Right atrium auricular region (tissue), 2 donors: ENCODE data around the gene PEX6. TPM values are rescaled to one million over a fixed set of nuclear protein-coding genes. Genes with fewer than 3 reads are reported as not detected.

Experiments
- DNase-seq: peaks from one replicate; pipeline ENCODE4 v3.0.0-alpha.2; 2019; ENCODE audit warnings: low spot score
- H3K27ac ChIP-seq, 2 donors: fragments of 200-600 bp; sonication (generic); 1 replicate in 1 of 2; 2 replicates in 1 of 2; pipeline ENCODE4 v1.5.1; 2016 to 2019
- H3K27me3 ChIP-seq, 2 donors: fragments of 200-600 bp; sonication (generic); one replicate each; pipeline versions ENCODE4 v1.5.1 to v1.6.0; 2017 to 2019
- H3K36me3 ChIP-seq: fragments of 200-600 bp; sonication (generic); one replicate; pipeline ENCODE4 v1.5.1; 2016
- H3K4me1 ChIP-seq, 2 donors: fragments of 200-600 bp; sonication (generic); one replicate each; pipeline versions ENCODE4 v1.5.1 to v1.6.0; 2017 to 2019
- H3K4me3 ChIP-seq, 2 donors: fragments of 200-600 bp; sonication (generic); 1 replicate in 1 of 2; 2 replicates in 1 of 2; pipeline ENCODE4 v1.5.1; 2017 to 2019; ENCODE audit warnings: mild to moderate bottlenecking in 1 of 2, moderate library complexity in 1 of 2
- H3K9me3 ChIP-seq, 2 donors: fragments of 200-600 bp; sonication (generic); one replicate each; pipeline ENCODE4 v1.5.1; 2019
- CTCF ChIP-seq, 2 donors: fragments of 200-600 bp; sonication (generic); IDR thresholded peaks; one replicate each; pipeline ENCODE4 v1.5.1; 2019; ENCODE audit warnings: antibody characterized with exemption in 2 of 2
- total RNA-seq, 2 donors: library from RNA; depleted of rRNA; stranded (reverse); fragments of >200 nt; gene quantifications; one replicate each; pipeline ENCODE4 v1.1.0, GENCODE V29; 2016

The PEX6 gene
- total RNA-seq, 2 donors from 2014 or later: 11.7 to 16.7 TPM

DNA sequence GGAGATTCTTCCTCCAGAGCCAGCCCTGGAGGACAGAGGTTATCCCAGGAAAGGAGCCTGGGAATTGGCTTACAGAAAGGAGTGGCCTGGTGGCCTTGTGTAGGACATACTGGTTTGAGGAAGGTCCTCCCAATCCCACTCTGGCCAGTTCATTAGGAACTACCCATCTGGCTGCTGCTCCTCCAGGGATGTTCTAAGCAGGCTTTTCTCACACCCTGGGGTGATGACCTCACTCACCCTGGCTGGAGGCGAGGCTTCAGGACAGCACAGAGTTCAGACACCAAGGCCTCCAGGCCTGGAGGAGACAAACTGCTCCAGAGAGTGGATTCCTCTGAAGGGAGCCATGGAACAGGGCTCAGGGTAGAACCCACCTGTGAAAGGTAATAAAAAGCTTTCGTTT lies 9.6 kb downstream of the PEX6 start:
- H3K27ac ChIP-seq: no peak overlapping the region
- no peak for TF ChIP-seq CTCF (IDR thresholded peaks at IDR 0.05)
- H3K4me3 ChIP-seq: no peak overlapping the region
- peaks cover 25% of the 10 kb centered on the region for H3K36me3 ChIP-seq
- no peaks in the 10 kb centered on the region for H3K9me3 ChIP-seq
- H3K27me3 ChIP-seq: no peaks in the 10 kb centered on the region
- peaks cover 0 to 14% of the 10 kb centered on the region in 2 donors for H3K4me1 ChIP-seq
- DNase-seq: no peak

DNA sequence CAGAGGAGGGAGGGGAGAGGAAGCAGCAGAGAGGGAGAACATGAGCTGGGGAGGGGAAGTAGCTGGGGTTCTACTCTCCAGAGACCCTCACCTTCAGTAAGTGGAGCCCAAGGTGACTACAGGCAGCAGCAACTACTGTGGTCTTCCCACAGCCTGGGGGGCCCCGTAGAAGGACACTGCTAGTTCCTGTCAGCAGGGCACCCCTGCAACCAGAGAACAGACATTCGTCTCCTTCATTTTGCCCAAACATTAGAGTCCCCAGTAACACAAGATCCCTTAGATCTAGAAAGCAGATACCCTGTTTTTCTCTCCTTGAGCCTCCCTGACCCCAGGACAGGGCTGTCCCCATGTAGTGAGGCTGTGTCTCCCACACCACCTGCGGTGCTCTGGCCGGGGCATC lies 10.2 kb downstream of the PEX6 start:
- Histone ChIP-seq H3K27me3 (no peaks in the 10 kb centered on the region), H3K4me3 (no peak overlapping the region), H3K9me3 (no peaks in the 10 kb centered on the region), H3K4me1 (peaks cover 0 to 14% of the 10 kb centered on the region in 2 donors), H3K36me3 (peaks cover 30% of the 10 kb centered on the region), H3K27ac (no peak overlapping the region)
- no peak for TF ChIP-seq CTCF (IDR thresholded peaks at IDR 0.05)
- DNase-seq: no peak

DNA sequence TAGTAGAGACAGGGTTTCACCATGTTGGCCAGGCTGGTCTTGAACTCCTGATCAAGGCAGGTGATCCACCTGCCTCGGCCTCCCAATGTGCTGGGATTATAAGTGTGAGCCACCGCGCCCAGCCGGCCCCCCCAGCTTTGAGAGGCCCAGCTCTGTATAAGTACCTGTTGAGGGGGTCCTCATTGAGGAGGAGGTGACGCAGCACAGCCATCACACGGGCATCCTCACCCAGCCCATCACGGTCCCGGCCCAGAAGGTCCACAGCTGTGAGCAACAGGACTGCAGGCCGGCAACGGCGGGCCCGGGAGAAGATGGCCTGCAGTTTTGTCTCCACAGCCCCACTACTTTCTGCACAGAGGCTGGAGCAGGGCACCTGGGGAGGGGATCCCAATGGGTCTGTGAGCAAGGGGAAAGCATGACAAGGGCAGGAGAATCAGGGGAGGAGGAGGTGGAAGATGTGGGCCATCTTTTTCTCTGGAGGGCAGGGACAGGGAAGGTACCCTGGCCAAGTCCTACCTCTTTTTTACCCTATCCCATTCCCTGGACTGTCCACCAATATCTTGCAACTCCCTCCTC lies 10.8 kb downstream of the PEX6 start:
- peaks cover 35% of the 10 kb centered on the region for H3K36me3 ChIP-seq

GRCh38 chr6:42967228-42967627 lies 11.8 kb downstream of the PEX6 start:
- H3K27ac ChIP-seq: no peak overlapping the region
- H3K4me1 ChIP-seq: peaks cover 0 to 14% of the 10 kb centered on the region in 2 donors
- no peak for DNase-seq
- no peak overlapping the region for H3K4me3 ChIP-seq
- H3K27me3 ChIP-seq: no peaks in the 10 kb centered on the region
- peaks cover 37% of the 10 kb centered on the region for H3K36me3 ChIP-seq
- H3K9me3 ChIP-seq: no peaks in the 10 kb centered on the region
- no peak for TF ChIP-seq CTCF (IDR thresholded peaks at IDR 0.05)

More for the DNA sequence above, 10.8 kb downstream of the PEX6 start:
- H3K4me3 ChIP-seq: no peak overlapping the region
- H3K27ac ChIP-seq: no peak overlapping the region
- no peaks in the 10 kb centered on the region for H3K27me3 ChIP-seq
- H3K4me1 ChIP-seq: peaks cover 0 to 14% of the 10 kb centered on the region in 2 donors
- no peaks in the 10 kb centered on the region for H3K9me3 ChIP-seq
- DNase-seq: no peak
- no peak for TF ChIP-seq CTCF (IDR thresholded peaks at IDR 0.05)

- TF ChIP-seq CTCF (IDR thresholded peaks at IDR 0.05): no peak
- DNase-seq: no peak
These were observed 12.4 kb downstream of the PEX6 start for GRCh38 chr6:42966571-42966970.

More at GRCh38 chr6:42966571-42966970, 12.4 kb downstream of the PEX6 start:
- peaks cover 0 to 11% of the 10 kb centered on the region in 2 donors for H3K4me1 ChIP-seq
- no peak overlapping the region for H3K27ac ChIP-seq
- H3K27me3 ChIP-seq: no peaks in the 10 kb centered on the region
- peaks cover 37% of the 10 kb centered on the region for H3K36me3 ChIP-seq
- no peaks in the 10 kb centered on the region for H3K9me3 ChIP-seq
- H3K4me3 ChIP-seq: no peak overlapping the region
